Epithelial cell of esophagus (primary cell): ENCODE measurements around the gene PTDSS2.
A peak's percentile ranks its signal among the peaks of the same experiment; 100 is the strongest.

Experiments
- DNase-seq: peaks from one replicate; pipeline ENCODE4 v3.0.0; 2010; ENCODE audit warnings: low read depth
- H3K4me3 ChIP-seq: 2 replicates; pipeline ENCODE4 v1.5.1; 2011; ENCODE audit warnings: mild to moderate bottlenecking, low read length, control low read depth
- TF ChIP-seq, protein P1 (sequence below): IDR thresholded peaks from 2 replicates; pipeline ENCODE4 v1.5.1; 2011; ENCODE audit warnings: low read depth, mild to moderate bottlenecking, low read length, control low read depth, inconsistent platforms; ENCODE audit not compliant: insufficient read depth; ENCODE audit errors: missing control alignments

Gene PTDSS2

GRCh38 chr11:442611-443081, 7.4 kb upstream of the PTDSS2 start:
- no peak for DNase-seq
- no peak overlapping the region for H3K4me3 ChIP-seq
- TF ChIP-seq, protein P1, sequence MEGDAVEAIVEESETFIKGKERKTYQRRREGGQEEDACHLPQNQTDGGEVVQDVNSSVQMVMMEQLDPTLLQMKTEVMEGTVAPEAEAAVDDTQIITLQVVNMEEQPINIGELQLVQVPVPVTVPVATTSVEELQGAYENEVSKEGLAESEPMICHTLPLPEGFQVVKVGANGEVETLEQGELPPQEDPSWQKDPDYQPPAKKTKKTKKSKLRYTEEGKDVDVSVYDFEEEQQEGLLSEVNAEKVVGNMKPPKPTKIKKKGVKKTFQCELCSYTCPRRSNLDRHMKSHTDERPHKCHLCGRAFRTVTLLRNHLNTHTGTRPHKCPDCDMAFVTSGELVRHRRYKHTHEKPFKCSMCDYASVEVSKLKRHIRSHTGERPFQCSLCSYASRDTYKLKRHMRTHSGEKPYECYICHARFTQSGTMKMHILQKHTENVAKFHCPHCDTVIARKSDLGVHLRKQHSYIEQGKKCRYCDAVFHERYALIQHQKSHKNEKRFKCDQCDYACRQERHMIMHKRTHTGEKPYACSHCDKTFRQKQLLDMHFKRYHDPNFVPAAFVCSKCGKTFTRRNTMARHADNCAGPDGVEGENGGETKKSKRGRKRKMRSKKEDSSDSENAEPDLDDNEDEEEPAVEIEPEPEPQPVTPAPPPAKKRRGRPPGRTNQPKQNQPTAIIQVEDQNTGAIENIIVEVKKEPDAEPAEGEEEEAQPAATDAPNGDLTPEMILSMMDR, result no peak

- H3K4me3 ChIP-seq, result no peak overlapping the region
- TF ChIP-seq, protein P1, result no peak
- no peak for DNase-seq
Observed at GRCh38 chr11:443542-444199, 6.4 kb upstream of the PTDSS2 start.

DNA sequence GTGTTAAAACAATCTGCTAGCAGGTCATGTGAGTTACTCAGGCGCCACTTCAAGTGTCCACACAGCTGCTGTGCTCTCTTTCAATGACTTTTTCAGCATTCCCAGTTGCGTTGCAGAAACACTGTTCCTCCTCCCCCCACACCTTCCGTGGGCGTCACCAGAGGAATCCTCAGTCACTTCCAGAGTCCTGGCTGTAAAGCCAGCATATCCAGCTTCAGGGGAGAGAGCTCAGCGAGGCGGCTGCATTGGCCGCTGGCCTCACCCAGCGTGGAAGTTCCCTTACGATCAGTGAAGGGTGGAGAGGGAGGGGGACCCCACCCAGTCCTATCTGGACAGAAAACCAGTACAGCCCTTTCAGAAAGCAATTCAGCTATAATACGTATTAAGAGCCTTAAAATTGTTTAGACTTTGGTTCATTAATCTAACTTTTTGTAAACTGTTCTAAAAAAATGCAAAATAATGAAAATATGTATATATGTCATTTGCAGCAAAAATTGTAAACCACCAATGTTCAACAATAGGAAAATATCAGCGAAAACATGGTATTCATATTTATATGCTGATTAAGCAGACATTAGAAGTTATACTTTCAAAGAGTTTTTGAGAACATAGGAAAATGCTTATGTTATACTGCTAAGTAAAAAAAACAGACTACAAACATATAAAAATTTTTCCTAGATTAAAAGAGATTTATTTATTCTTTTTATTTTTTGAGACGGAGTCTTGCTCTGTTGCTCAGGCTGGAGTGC, 5.5 kb upstream of the PTDSS2 start:
- no peak overlapping the region for H3K4me3 ChIP-seq
- TF ChIP-seq, protein P1, result no peak
- DNase-seq, result peak; percentile 61

GRCh38 chr11:445765-446588, 4.1 kb upstream of the PTDSS2 start:
- TF ChIP-seq, protein P1, result no peak

DNA sequence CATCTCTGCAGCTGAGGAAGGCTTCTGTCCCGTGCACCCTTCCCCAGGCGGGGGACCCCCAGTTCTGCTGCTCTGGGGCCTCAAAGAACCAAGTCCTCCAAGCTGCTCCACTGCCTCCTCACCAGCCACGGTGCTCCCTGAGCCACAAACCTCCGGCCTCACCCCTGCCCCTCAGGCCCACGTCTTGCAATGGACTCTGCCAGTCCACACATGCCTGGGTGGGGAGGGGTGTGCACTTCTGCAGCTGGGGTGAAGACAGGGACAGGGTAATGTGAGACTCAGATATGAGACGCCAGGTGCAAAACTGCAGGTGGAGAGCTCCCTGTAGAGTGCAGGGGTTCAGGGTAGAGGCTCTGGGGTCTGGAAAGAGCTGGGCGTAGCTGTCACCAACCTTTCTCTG, 3.2 kb upstream of the PTDSS2 start:
- peak; percentile 76 for DNase-seq
- TF ChIP-seq, protein P1, result no peak
- H3K4me3 ChIP-seq, result no peak overlapping the region

More at GRCh38 chr11:445765-446588, 4.1 kb upstream of the PTDSS2 start:
- H3K4me3 ChIP-seq, result no peak overlapping the region
- DNase-seq, result no peak

DNA sequence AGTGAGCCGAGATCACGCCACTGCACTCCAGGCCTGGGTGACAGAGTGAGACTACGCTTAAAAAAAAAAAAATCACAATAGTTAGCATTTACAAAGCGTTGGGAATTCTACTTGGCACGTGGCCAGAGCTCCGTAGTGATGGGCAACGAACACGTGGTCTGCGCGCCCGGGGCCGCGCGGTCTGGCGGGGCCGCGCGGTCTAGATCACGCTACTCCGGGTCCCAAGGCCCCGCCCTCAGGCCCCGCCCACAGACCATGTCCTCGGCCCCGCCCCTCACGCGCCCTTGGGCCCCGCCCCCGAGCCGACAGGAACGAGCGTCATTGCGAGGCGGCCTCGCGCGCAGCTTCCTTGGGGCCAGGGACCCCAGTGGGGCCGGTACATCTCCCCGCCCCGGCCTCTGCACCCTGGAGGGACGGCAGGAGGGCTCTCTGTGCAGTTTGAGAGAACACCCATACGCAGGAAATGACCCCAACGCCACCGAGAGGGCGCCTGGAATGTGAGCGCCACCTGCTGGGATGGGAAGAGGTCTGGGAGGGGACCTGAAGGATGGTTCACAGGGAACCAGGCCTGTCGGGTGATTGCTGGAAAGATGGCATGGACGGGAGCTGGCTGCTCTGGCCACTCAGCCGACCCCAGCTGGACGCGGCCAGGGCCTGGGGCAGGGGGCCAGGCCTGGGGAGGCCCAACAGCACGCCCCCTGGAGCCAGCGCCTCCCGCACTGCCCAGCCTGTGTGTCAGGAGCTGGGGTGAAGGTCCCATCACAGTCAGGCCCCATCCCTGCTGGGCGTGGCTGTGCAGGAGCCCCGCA, 2.0 kb upstream of the PTDSS2 start:
- TF ChIP-seq, protein P1, result peak; percentile 87
- H3K4me3 ChIP-seq, result peak overlapping the region; percentile 75
- peak; percentile 90 for DNase-seq
